BE2C (cell line): ENCODE data around the gene P3H2.

Experiments used
- DNase-seq: peaks from one replicate; pipeline ENCODE4 v3.0.0-alpha.2; 2020
- H3K27me3 ChIP-seq: fragments of 250-450 bp; sonication (Bioruptor Pico); 2 replicates; pipeline ENCODE4 v1.5.1; 2020; ENCODE audit warnings: mild to moderate bottlenecking
- H3K36me3 ChIP-seq: fragments of 250-450 bp; sonication (Bioruptor Pico); 2 replicates; pipeline ENCODE4 v1.5.1; 2020; ENCODE audit warnings: mild to moderate bottlenecking
- H3K4me1 ChIP-seq: fragments of 250-450 bp; sonication (Bioruptor Pico); 2 replicates; pipeline ENCODE4 v1.5.1; 2020
- H3K4me3 ChIP-seq: 2 replicates; pipeline ENCODE4 v1.5.1; 2011; ENCODE audit warnings: low read depth, low read length
- H3K9me3 ChIP-seq: fragments of 250-450 bp; sonication (Bioruptor Pico); 2 replicates; pipeline ENCODE4 v1.5.1; 2020
- TF ChIP-seq, protein P1 (sequence below): IDR thresholded peaks from 2 replicates; pipeline ENCODE4 v1.5.1; 2012; ENCODE audit warnings: mild to moderate bottlenecking, low read depth, low read length

P3H2 gene

DNA sequence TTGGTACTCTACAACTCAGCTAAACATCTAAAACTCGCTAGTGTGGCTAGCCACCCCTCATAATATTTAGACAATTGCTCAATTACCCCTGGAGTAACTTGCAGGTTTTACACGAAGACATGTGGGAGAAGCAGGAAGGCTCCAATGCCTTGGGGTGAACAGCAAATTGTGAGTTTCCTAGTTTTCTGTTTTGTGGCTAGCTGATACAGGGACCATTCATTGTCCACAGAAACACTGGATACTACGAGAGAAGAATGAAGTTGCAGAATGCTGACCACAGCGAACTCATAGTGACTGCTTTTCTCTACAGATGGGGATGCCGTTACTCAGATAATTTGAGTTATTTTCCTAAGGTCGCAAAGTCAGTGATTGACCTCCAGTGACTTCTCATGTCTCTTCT lies 212.9 kb downstream of the P3H2 start:
- no peak for DNase-seq
- Histone ChIP-seq H3K4me3 (no peak overlapping the region), H3K4me1 (no peaks in the 10 kb centered on the region), H3K9me3 (no peaks in the 10 kb centered on the region), H3K36me3 (no peaks in the 10 kb centered on the region), H3K27me3 (no peaks in the 10 kb centered on the region)
- TF ChIP-seq, protein P1, sequence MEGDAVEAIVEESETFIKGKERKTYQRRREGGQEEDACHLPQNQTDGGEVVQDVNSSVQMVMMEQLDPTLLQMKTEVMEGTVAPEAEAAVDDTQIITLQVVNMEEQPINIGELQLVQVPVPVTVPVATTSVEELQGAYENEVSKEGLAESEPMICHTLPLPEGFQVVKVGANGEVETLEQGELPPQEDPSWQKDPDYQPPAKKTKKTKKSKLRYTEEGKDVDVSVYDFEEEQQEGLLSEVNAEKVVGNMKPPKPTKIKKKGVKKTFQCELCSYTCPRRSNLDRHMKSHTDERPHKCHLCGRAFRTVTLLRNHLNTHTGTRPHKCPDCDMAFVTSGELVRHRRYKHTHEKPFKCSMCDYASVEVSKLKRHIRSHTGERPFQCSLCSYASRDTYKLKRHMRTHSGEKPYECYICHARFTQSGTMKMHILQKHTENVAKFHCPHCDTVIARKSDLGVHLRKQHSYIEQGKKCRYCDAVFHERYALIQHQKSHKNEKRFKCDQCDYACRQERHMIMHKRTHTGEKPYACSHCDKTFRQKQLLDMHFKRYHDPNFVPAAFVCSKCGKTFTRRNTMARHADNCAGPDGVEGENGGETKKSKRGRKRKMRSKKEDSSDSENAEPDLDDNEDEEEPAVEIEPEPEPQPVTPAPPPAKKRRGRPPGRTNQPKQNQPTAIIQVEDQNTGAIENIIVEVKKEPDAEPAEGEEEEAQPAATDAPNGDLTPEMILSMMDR: no peak
